Fibroblast of the aortic adventitia (primary cell): ENCODE data around the gene SURF1. TPM values are rescaled to one million over a fixed set of nuclear protein-coding genes. Genes with fewer than 3 reads are reported as not detected.

Experiments used
- DNase-seq: peaks from one replicate; pipeline ENCODE4 v3.0.0-alpha.2; 2010; ENCODE audit warnings: low read depth
- H3K4me3 ChIP-seq: 2 replicates; pipeline ENCODE4 v1.5.1; 2011; ENCODE audit warnings: low read depth, mild to moderate bottlenecking, control low read depth, low read length, moderate library complexity
- CTCF ChIP-seq: IDR thresholded peaks from 2 replicates; pipeline ENCODE4 v1.5.1; 2011; ENCODE audit warnings: mild to moderate bottlenecking, low read length, control low read depth, inconsistent platforms; ENCODE audit not compliant: insufficient read depth
- total RNA-seq: library from RNA; depleted of rRNA; stranded (reverse); fragments of >200 nt; gene quantifications from 2 replicates; pipeline ENCODE4 v1.2.3, GENCODE V29; 2012; ENCODE audit warnings: low replicate concordance

SURF1 gene
- total RNA-seq, 1 donor = 25.1 TPM

GRCh38 chr9:133375724-133376654, 19.7 kb upstream of the SURF1 start, which contains the start of the genes STKLD1 and SURF4:
TSS of gene STKLD1 (plus strand) at chr9:133376366. CDS start at chr9:133376474, 108 bp downstream.
TSS of gene SURF4 (minus strand) at chr9:133376060. CDS start at chr9:133375969, 91 bp downstream.
- no peak for TF ChIP-seq CTCF
- DNase-seq = peak; percentile 94
- H3K4me3 ChIP-seq = peak within 1 kb of the TSS; percentile 91

- no peak for TF ChIP-seq CTCF
- peak; percentile 42 for DNase-seq
Observed at GRCh38 chr9:133375116-133375723, 18.9 kb upstream of the SURF1 start.

GRCh38 chr9:133374612-133375115, 18.4 kb upstream of the SURF1 start:
- peak overlapping the region; percentile 91 for H3K4me3 ChIP-seq
- peak; percentile 64 for DNase-seq
- no peak for TF ChIP-seq CTCF

More at GRCh38 chr9:133375116-133375723, 18.9 kb upstream of the SURF1 start:
- peak overlapping the region; percentile 91 for H3K4me3 ChIP-seq

GRCh38 chr9:133372144-133372543, 15.9 kb upstream of the SURF1 start:
- H3K4me3 ChIP-seq = no peak overlapping the region
- DNase-seq = no peak
- TF ChIP-seq CTCF = no peak

GRCh38 chr9:133371261-133371711, 15.0 kb upstream of the SURF1 start:
- TF ChIP-seq CTCF = no peak
- DNase-seq = no peak
- H3K4me3 ChIP-seq = no peak overlapping the region

GRCh38 chr9:133370685-133371084, 14.4 kb upstream of the SURF1 start:
- no peak for DNase-seq
- TF ChIP-seq CTCF = no peak
- H3K4me3 ChIP-seq = no peak overlapping the region
